Uterus (tissue), 2 donors: ENCODE results near the gene DPEP2.

Experiments used
- CTCF ChIP-seq, 4 experiments: fragments of 200-600 bp in 2 of 4; fragments of 450-650 bp in 2 of 4; sonication (generic) in 2 of 4; IDR thresholded peaks; one replicate each; pipeline ENCODE4 v1.5.1; 2016 to 2019; ENCODE audit warnings: antibody characterized with exemption in 4 of 4, mild to moderate bottlenecking in 2 of 4, moderate library complexity in 1 of 4
- POLR2A ChIP-seq, 2 donors: fragments of 450-650 bp; IDR thresholded peaks; one replicate each; pipeline ENCODE4 v1.6.1; 2016; ENCODE audit warnings: antibody characterized with exemption in 2 of 2, mild to moderate bottlenecking in 1 of 2, moderate library complexity in 1 of 2

- TF ChIP-seq CTCF (IDR thresholded peaks at IDR 0.05) (no peak), POLR2A (IDR thresholded peaks at IDR 0.05) (no peak)
Measured at GRCh38 chr16:67979955-67980678, 19.2 kb downstream of the DPEP2 start, which contains the start of gene DPEP3.
